HFF-Myc (cell line): Measurements from ENCODE around the gene CD274.
A peak's percentile ranks its signal among the peaks of the same experiment; 100 is the strongest.

ENCODE experiments used
- DNase-seq: peaks from one replicate; pipeline ENCODE4 v3.0.0-alpha.2; 2011; ENCODE audit warnings: low read depth; ENCODE audit errors: extremely low read depth
- H3K4me3 ChIP-seq: replicated peaks from 2 replicates; pipeline ENCODE4 v1.5.1; 2011; ENCODE audit warnings: low read depth, mild to moderate bottlenecking, control low read depth, low read length
- CTCF ChIP-seq: IDR thresholded peaks from 2 replicates; pipeline ENCODE4 v1.5.1; 2012; ENCODE audit warnings: mild to moderate bottlenecking, low read depth, low read length, control low read depth; ENCODE audit errors: missing control alignments

Gene CD274

GRCh38 chr9:5516453-5517220 lies 66.3 kb downstream of the CD274 start:
- DNase-seq: no peak
- H3K4me3 ChIP-seq: no peak overlapping the region
- TF ChIP-seq CTCF: no peak

- TF ChIP-seq CTCF: no peak
- H3K4me3 ChIP-seq: no peak overlapping the region
These were observed 68.0 kb downstream of the CD274 start for GRCh38 chr9:5518171-5518936.

GRCh38 chr9:5518937-5519319 lies 68.6 kb downstream of the CD274 start:
- no peak for DNase-seq
- H3K4me3 ChIP-seq: no peak overlapping the region
- TF ChIP-seq CTCF: no peak

More at GRCh38 chr9:5518171-5518936, 68.0 kb downstream of the CD274 start:
- DNase-seq: peak; percentile 37
